ENCODE data around the gene CTIF. TPM values are rescaled to one million over a fixed set of nuclear protein-coding genes. Genes with fewer than 3 reads are reported as not detected.

CTIF gene
- total RNA-seq, 1 experiment from 2014 or later: 95.8 TPM

DNA sequence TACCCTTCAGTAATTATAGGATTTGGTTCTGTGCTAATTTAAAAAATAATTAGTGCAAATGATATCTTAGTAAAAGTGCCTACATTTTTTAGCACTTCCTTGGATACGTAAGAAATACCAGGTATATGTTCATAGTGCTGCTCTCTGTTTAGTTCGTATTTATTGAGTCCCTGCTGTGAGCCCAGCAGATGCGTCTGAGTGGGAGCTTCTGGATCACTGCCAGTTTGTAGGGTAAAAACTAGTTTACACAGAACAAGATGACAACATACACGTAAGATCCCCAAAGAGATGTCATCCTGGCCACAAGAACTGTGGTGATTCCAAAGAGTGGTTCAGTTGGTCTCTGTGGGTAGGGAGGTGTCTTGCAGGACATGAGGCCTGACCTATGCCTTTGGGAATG, 103.2 kb downstream of the CTIF start:
- Mint-ChIP-seq H3K4me3 (ENCODE audit: unreplicated experiment) (no peak overlapping the region), H3K27me3 (ENCODE audit: insufficient read depth, unreplicated experiment) (no peaks in the 10 kb centered on the region), H3K9me3 (ENCODE audit: unreplicated experiment) (peaks cover 8% of the 10 kb centered on the region), H3K27ac (ENCODE audit: low read depth, unreplicated experiment) (no peak overlapping the region), H3K4me1 (ENCODE audit: insufficient read depth, unreplicated experiment) (peaks cover 11% of the 10 kb centered on the region), H3K36me3 (ENCODE audit: insufficient read depth, unreplicated experiment) (peaks cover 35% of the 10 kb centered on the region)
- TF ChIP-seq CTCF (IDR thresholded peaks at IDR 0.05; ENCODE audit: unreplicated experiment): no peak
- ChIA-PET POLR2A (no interaction called here), CTCF (interaction anchor here (3.4 kb wide), 1 partner anchor 166 kb away, joined by 18 read pairs; no protein-coding TSS in a partner anchor)
- DNase-seq (ENCODE audit: unreplicated experiment): no peak
- BruUV-seq (replicated peaks): no TSS peak
- intact Hi-C loops (cut with micrococcal nuclease): loop anchor here (10.0 kb wide), 1 partner anchor 417 kb away; no protein-coding TSS in a partner anchor

GRCh38 chr18:48642503-48642902, 103.7 kb downstream of the CTIF start:
- DNase-seq (ENCODE audit: unreplicated experiment): no peak
- POLR2A ChIA-PET: no interaction called here
- intact Hi-C loops (cut with micrococcal nuclease): loop anchor here (10.0 kb wide), 1 partner anchor 418 kb away; no protein-coding TSS in a partner anchor
- CTCF ChIA-PET: interaction anchor here (1.2 to 3.4 kb wide), 3 partner anchors 23 to 867 kb away, joined by 4 to 18 read pairs (median 5); no protein-coding TSS in a partner anchor
- Mint-ChIP-seq H3K27me3 (ENCODE audit: insufficient read depth, unreplicated experiment) (no peaks in the 10 kb centered on the region), H3K27ac (ENCODE audit: low read depth, unreplicated experiment) (no peak overlapping the region), H3K4me1 (ENCODE audit: insufficient read depth, unreplicated experiment) (peaks cover 11% of the 10 kb centered on the region), H3K9me3 (ENCODE audit: unreplicated experiment) (peaks cover 8% of the 10 kb centered on the region), H3K36me3 (ENCODE audit: insufficient read depth, unreplicated experiment) (peaks cover 35% of the 10 kb centered on the region), H3K4me3 (ENCODE audit: unreplicated experiment) (no peak overlapping the region)
- no peak for TF ChIP-seq CTCF (IDR thresholded peaks at IDR 0.05; ENCODE audit: unreplicated experiment)
- BruUV-seq (replicated peaks): no TSS peak

GRCh38 chr18:48643262-48643661, 104.4 kb downstream of the CTIF start:
- H3K4me1 Mint-ChIP-seq (ENCODE audit: insufficient read depth, unreplicated experiment): peaks cover 11% of the 10 kb centered on the region
- H3K36me3 Mint-ChIP-seq (ENCODE audit: insufficient read depth, unreplicated experiment): peaks cover 33% of the 10 kb centered on the region
- no peaks in the 10 kb centered on the region for H3K27me3 Mint-ChIP-seq (ENCODE audit: insufficient read depth, unreplicated experiment)
- ChIA-PET CTCF (interaction anchor here (0.8 to 3.4 kb wide), 4 partner anchors 22 to 866 kb away, joined by 3 to 18 read pairs (median 4); no protein-coding TSS in a partner anchor), POLR2A (interaction anchor here (0.7 kb wide), 1 partner anchor 104 kb away, joined by 3 read pairs; no protein-coding TSS in a partner anchor)
- no peak overlapping the region for H3K27ac Mint-ChIP-seq (ENCODE audit: low read depth, unreplicated experiment)
- H3K4me3 Mint-ChIP-seq (ENCODE audit: unreplicated experiment): no peak overlapping the region
- BruUV-seq (replicated peaks): no TSS peak
- DNase-seq (ENCODE audit: unreplicated experiment): no peak
- intact Hi-C loops (cut with micrococcal nuclease): loop anchor here (10.0 kb wide), 1 partner anchor 418 kb away; no protein-coding TSS in a partner anchor
- TF ChIP-seq CTCF (IDR thresholded peaks at IDR 0.05; ENCODE audit: unreplicated experiment): no peak
- peaks cover 8% of the 10 kb centered on the region for H3K9me3 Mint-ChIP-seq (ENCODE audit: unreplicated experiment)

GRCh38 chr18:48644029-48644428, 105.2 kb downstream of the CTIF start:
- DNase-seq (ENCODE audit: unreplicated experiment): no peak
- no TSS peak for BruUV-seq (replicated peaks)
- no peak overlapping the region for H3K27ac Mint-ChIP-seq (ENCODE audit: low read depth, unreplicated experiment)
- no peaks in the 10 kb centered on the region for H3K27me3 Mint-ChIP-seq (ENCODE audit: insufficient read depth, unreplicated experiment)
- intact Hi-C loops (cut with micrococcal nuclease): loop anchor here (10.0 kb wide), 1 partner anchor 419 kb away; no protein-coding TSS in a partner anchor
- H3K36me3 Mint-ChIP-seq (ENCODE audit: insufficient read depth, unreplicated experiment): peaks cover 25% of the 10 kb centered on the region
- no peak overlapping the region for H3K4me3 Mint-ChIP-seq (ENCODE audit: unreplicated experiment)
- H3K9me3 Mint-ChIP-seq (ENCODE audit: unreplicated experiment): peaks cover 8% of the 10 kb centered on the region
- POLR2A ChIA-PET: interaction anchor here (0.7 kb wide), 1 partner anchor 104 kb away, joined by 3 read pairs; no protein-coding TSS in a partner anchor
- H3K4me1 Mint-ChIP-seq (ENCODE audit: insufficient read depth, unreplicated experiment): peaks cover 11% of the 10 kb centered on the region
- CTCF ChIA-PET: interaction anchor here (1.1 to 3.4 kb wide), 2 partner anchors 21 to 168 kb away, joined by 3 to 18 read pairs; no protein-coding TSS in a partner anchor
- no peak for TF ChIP-seq CTCF (IDR thresholded peaks at IDR 0.05; ENCODE audit: unreplicated experiment)

Measured in MCF 10A (cell line).